Large intestine (tissue), 3 donors: ENCODE data around the gene SCIMP. TPM values are rescaled to one million over a fixed set of nuclear protein-coding genes. Genes with fewer than 3 reads are reported as not detected.
"Not testable (repeated sequence)": the region's sequence is repeated elsewhere in the genome, so short reads cannot be mapped to it uniquely, and the experiment has no call there.

ENCODE experiments used
- DNase-seq, 2 donors: peaks; one replicate each; pipeline versions ENCODE4 v3.0.0 to v3.0.0-alpha.2; 2013
- H3K27ac ChIP-seq: one replicate; pipeline ENCODE4 v1.5.1; 2013; ENCODE audit warnings: low read length
- H3K27me3 ChIP-seq: 2 replicates; pipeline ENCODE4 v1.6.1; 2013; ENCODE audit warnings: low read length; ENCODE audit not compliant: control insufficient read depth, insufficient read depth
- H3K36me3 ChIP-seq: 2 replicates; pipeline ENCODE4 v1.6.1; 2013; ENCODE audit warnings: low read length; ENCODE audit not compliant: control insufficient read depth, insufficient read depth
- H3K4me1 ChIP-seq: one replicate; pipeline ENCODE4 v1.6.1; 2013; ENCODE audit warnings: low read length; ENCODE audit not compliant: control insufficient read depth, insufficient read depth
- H3K4me3 ChIP-seq: one replicate; pipeline ENCODE4 v1.5.1; 2013; ENCODE audit warnings: low read length
- H3K9me3 ChIP-seq: one replicate; pipeline ENCODE4 v1.6.1; 2013; ENCODE audit warnings: mild to moderate bottlenecking, low read depth, low read length, moderate library complexity; ENCODE audit not compliant: control insufficient read depth
- WGBS: methylation state at CpG from one replicate; pipeline ENCODE4 v1.1.5; 2013; ENCODE audit warnings: low lambda C conversion rate; ENCODE audit not compliant: insufficient coverage; 5-methylcytosine and 5-hydroxymethylcytosine counted together
- polyA plus RNA-seq: library from polyadenylated mRNA; unstranded; fragments of 120-200 nt; gene quantifications from one replicate; pipeline ENCODE4 v1.2.1, GENCODE V29; 2013

Gene SCIMP
- polyA plus RNA-seq, 1 donor: 4.1 TPM

- Histone ChIP-seq H3K27ac (no peak overlapping the region), H3K27me3 (no peaks in the 10 kb centered on the region), H3K4me3 (no peak overlapping the region), H3K36me3 (no peaks in the 10 kb centered on the region), H3K4me1 (peaks cover 3% of the 10 kb centered on the region), H3K9me3 (no peaks in the 10 kb centered on the region)
- no peak for DNase-seq
- 75% methylated on average over 2 of the region's 2 CpGs for WGBS
Observed at GRCh38 chr17:5262416-5262991, 27.8 kb upstream of the SCIMP start.

GRCh38 chr17:5260542-5260941 lies 25.9 kb upstream of the SCIMP start:
- Histone ChIP-seq H3K4me1 (peaks cover 3% of the 10 kb centered on the region), H3K4me3 (no peak overlapping the region), H3K27me3 (no peaks in the 10 kb centered on the region), H3K36me3 (no peaks in the 10 kb centered on the region), H3K27ac (no peak overlapping the region), H3K9me3 (no peaks in the 10 kb centered on the region)
- no peak for DNase-seq
- no CpG with 5 or more reads among the region's 1 CpG for WGBS

- no peaks in the 10 kb centered on the region for H3K36me3 ChIP-seq
- peaks cover 4% of the 10 kb centered on the region for H3K4me1 ChIP-seq
- H3K4me3 ChIP-seq: no peak overlapping the region
- no peaks in the 10 kb centered on the region for H3K27me3 ChIP-seq
- no peaks in the 10 kb centered on the region for H3K9me3 ChIP-seq
- no peak overlapping the region for H3K27ac ChIP-seq
- DNase-seq: no peak
- 100% methylated on average over 1 of the region's 5 CpGs for WGBS
Observed at GRCh38 chr17:5257124-5257523, 22.5 kb upstream of the SCIMP start.

GRCh38 chr17:5254903-5255521 lies 20.4 kb upstream of the SCIMP start:
- Histone ChIP-seq H3K27ac (peak overlapping the region; percentile 39), H3K36me3 (no peaks in the 10 kb centered on the region), H3K9me3 (no peaks in the 10 kb centered on the region), H3K4me3 (no peak overlapping the region), H3K4me1 (peaks cover 4% of the 10 kb centered on the region), H3K27me3 (no peaks in the 10 kb centered on the region)
- no CpG with 5 or more reads among the region's 5 CpGs for WGBS
- DNase-seq: peak; percentile 23 to 53

GRCh38 chr17:5254414-5254813 lies 19.8 kb upstream of the SCIMP start:
- Histone ChIP-seq H3K36me3 (no peaks in the 10 kb centered on the region), H3K4me1 (peaks cover 4% of the 10 kb centered on the region), H3K27me3 (no peaks in the 10 kb centered on the region), H3K27ac (peak overlapping the region; percentile 39), H3K9me3 (no peaks in the 10 kb centered on the region), H3K4me3 (no peak overlapping the region)
- 80% methylated on average over 2 of the region's 7 CpGs for WGBS
- DNase-seq: no peak

- no peaks in the 10 kb centered on the region for H3K36me3 ChIP-seq
- no peak overlapping the region for H3K27ac ChIP-seq
- H3K9me3 ChIP-seq: no peaks in the 10 kb centered on the region
- H3K4me1 ChIP-seq: no peaks in the 10 kb centered on the region
- peak; percentile 49 to 59 for DNase-seq
- no peak overlapping the region for H3K4me3 ChIP-seq
- H3K27me3 ChIP-seq: no peaks in the 10 kb centered on the region
- no CpG with 5 or more reads among the region's 4 CpGs for WGBS
Observed at GRCh38 chr17:5249615-5250014, 15.0 kb upstream of the SCIMP start.

- H3K27me3 ChIP-seq: no peaks in the 10 kb centered on the region
- no peaks in the 10 kb centered on the region for H3K9me3 ChIP-seq
- no peaks in the 10 kb centered on the region for H3K4me1 ChIP-seq
- no peak overlapping the region for H3K4me3 ChIP-seq
- H3K36me3 ChIP-seq: no peaks in the 10 kb centered on the region
- H3K27ac ChIP-seq: no peak overlapping the region
- 80% methylated on average over 1 of the region's 22 CpGs for WGBS
- no peak for DNase-seq
Observed at GRCh38 chr17:5248821-5249479, 14.3 kb upstream of the SCIMP start.

- Histone ChIP-seq H3K4me1 (peaks cover 4% of the 10 kb centered on the region), H3K27ac (no peak overlapping the region), H3K9me3 (no peaks in the 10 kb centered on the region), H3K36me3 (no peaks in the 10 kb centered on the region), H3K27me3 (no peaks in the 10 kb centered on the region), H3K4me3 (no peak overlapping the region)
- no CpG with 5 or more reads among the region's 8 CpGs for WGBS
- no peak for DNase-seq
Observed at GRCh38 chr17:5247621-5248020, 13.0 kb upstream of the SCIMP start.

- no CpG with 5 or more reads among the region's 10 CpGs for WGBS
- Histone ChIP-seq H3K9me3 (peaks cover 3% of the 10 kb centered on the region), H3K4me3 (no peak overlapping the region), H3K36me3 (no peaks in the 10 kb centered on the region), H3K27me3 (no peaks in the 10 kb centered on the region), H3K27ac (peak overlapping the region; percentile 82), H3K4me1 (peaks cover 14% of the 10 kb centered on the region)
- peak; percentile 68 to 91 for DNase-seq
Observed at GRCh38 chr17:5241861-5242671, 7.4 kb upstream of the SCIMP start.

- not testable (repeated sequence) for H3K36me3 ChIP-seq, H3K4me3 ChIP-seq
- 80% methylated on average over 1 of the region's 7 CpGs for WGBS
Observed at GRCh38 chr17:5239769-5240168, 5.1 kb upstream of the SCIMP start.

More at GRCh38 chr17:5239769-5240168, 5.1 kb upstream of the SCIMP start:
- not testable (repeated sequence) for H3K9me3 ChIP-seq, DNase-seq, H3K27me3 ChIP-seq, H3K27ac ChIP-seq
- H3K4me1 ChIP-seq: peaks cover 14% of the 10 kb centered on the region
